HG03064 (cell line): ENCODE measurements around the gene C19orf25.

Experiments used
- ATAC-seq: cut with Tn5 transposase; IDR thresholded peaks from one replicate; pipeline ENCODE4 v1.9.1; 2021; ENCODE audit warnings: low read depth; ENCODE audit not compliant: unreplicated experiment

Gene C19orf25

DNA sequence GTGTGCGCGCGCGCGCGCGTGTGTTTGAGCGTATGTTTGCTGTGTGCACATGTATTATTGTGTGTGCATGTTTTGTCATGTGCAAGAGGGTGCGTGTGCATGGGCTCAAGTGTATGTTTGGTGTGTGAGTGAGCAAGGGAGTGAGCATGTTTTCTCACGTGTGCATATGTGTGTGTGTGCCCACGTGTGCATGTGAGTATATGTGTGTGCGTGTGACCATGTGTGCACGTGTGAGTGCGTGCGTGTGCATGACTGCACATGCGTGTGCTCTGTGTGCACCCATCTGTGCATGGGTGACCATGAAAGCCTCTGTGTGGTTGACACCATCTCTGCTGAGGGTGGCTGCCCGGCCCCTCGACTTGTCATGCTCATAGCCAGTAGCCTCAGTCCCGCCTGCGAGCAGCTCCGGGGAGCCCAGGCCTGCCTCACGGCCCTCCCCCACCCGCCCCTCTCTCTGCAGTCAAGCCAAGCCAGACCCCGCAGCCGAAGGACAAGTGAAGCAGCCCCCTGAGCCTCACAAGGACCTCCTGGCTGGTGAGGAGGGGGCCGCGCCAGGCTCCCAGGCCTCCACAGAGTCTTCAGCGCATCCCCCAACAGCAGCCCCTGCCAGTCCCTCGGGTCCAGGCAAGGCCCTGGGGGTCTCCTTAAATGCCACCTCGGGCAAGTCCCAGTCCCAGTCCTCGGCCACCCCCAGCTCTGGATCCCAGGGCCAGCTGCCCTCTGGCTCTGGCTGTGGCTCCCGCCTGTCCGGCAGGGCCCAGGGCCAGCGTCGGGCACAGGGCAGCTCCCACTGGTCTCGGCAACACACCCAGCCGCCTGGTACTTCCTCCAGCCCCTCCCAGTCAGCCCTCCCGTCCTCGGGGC lies 17.9 kb upstream of the C19orf25 start:
- ATAC-seq: no peak

GRCh38 chr19:1495799-1496713 lies 17.0 kb upstream of the C19orf25 start:
- ATAC-seq: no peak

DNA sequence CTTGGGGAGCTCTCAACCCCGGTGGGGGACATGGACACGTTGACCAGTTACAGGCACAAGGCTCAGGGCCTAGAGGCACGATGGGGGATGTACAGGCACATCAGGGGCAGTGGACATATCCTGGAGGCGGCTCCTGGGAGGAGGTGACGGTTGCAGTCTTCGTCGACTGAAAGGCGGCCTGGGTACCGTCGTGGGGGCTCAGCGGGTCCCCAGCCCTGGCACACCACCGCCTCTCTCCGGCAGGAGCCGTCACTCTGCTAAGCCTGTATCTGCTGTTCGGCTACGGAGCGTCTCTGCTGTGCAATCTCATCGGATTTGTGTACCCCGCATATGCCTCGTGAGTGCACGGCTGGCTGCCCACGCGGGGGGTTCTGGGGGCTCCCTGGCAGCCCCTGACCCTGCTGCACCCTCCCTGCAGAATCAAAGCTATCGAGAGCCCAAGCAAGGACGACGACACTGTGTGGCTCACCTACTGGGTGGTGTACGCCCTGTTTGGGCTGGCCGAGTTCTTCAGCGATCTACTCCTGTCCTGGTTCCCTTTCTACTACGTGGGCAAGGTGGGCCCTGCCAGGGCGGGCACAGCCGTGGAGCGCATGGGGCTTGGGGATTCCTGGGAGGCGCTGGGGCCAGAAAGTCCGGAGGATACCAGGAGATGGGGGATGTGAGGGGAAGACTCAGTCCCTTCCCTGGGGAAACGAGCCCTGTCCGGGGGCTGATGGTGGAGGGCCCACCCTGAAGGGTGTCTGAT lies 16.2 kb upstream of the C19orf25 start:
- no peak for ATAC-seq

- ATAC-seq: no peak
Measured at GRCh38 chr19:1494115-1494815, 15.2 kb upstream of the C19orf25 start.

DNA sequence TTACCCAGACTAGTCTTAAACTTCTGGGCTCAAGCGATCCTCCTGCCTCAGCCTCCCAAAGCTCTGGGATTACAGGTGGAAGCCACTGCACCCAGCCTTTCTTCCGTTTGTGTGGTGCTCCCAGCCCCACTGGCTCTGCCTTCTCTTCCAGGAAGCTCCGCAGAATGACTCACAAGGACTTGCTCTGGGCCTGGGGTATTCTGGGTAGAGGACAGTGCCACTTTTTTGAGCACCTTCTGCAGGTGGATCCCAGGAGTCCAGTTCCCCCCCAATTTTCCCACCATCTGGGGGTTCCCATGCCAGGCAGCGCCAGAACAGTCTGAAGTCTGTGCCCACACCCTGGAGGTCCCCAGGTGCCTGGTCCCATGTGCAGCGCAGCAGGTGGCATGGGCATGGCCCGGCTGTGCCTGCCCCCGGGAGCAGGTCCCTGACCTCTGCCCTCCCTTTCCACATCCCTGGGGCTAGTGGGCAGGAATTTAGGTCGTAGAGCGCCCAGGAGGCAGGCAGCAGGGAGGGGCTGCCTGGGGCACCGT lies 13.5 kb upstream of the C19orf25 start:
- no peak for ATAC-seq

DNA sequence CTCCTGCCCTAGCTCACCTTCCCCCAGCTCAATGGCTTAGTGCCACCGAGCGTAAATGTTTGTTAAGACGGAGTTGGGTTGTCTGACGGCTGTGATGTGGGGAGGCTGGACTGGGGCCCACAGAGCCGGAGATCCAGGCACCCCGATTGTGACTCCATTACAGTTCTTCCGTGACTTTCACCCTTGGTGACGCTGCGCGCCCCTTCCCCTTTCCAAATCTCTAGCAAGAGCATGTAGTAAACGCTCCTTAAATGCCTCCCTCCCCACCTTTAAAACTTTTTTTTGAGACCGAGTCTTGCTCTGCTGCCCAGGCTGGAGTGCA lies 12.8 kb upstream of the C19orf25 start:
- no peak for ATAC-seq

- ATAC-seq: peak; percentile 7
Measured at GRCh38 chr19:1491114-1491848, 12.3 kb upstream of the C19orf25 start, which contains the start of gene REEP6. TSS of gene REEP6 (plus strand) at chr19:1491181. CDS start at chr19:1491270, 89 bp downstream.

DNA sequence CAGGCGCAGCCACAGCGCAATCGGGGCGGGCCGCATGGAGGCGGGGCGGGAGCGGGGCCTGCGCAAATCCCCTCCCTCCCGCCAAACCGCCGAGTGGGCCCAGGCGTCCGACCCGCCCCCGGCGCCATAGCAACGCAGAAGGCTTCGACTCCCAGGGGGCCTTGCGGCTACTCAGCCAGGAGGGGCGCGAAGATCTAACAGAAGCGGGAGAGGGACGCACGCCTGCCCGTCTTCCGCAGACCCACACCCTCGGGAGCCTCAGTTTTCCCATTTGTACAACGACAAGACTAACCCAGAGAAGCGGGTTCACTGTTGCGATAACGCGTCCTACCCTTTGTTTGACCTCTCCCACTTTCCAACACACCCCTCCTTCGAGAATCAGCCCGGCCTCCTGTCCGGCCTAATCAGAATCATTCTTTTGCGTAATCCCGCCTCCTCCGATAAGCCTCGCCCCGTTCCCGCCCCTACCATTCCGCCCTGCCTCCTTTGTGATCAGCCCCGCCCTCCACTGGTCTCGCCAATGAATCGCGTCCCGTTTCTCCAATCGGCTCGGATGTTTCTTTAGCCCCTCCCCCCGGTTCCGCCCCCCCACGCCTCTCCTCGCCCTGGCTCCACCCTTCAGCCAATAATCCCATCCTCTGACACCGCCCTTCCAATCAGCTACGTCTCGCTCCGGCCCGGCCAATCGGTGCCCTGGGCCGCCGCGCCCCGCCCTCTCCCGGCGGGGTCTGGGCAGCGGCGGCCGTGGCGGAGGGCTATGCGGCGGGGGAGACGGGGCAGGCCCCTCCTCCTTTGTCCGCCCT lies 11.5 kb upstream of the C19orf25 start, which contains the start of gene PCSK4:
Gene PCSK4 (minus strand): TSS at position 40 of the 803 bp plus-strand sequence. CDS start 4 bp downstream, at position 36.
- ATAC-seq: peak; percentile 73

DNA sequence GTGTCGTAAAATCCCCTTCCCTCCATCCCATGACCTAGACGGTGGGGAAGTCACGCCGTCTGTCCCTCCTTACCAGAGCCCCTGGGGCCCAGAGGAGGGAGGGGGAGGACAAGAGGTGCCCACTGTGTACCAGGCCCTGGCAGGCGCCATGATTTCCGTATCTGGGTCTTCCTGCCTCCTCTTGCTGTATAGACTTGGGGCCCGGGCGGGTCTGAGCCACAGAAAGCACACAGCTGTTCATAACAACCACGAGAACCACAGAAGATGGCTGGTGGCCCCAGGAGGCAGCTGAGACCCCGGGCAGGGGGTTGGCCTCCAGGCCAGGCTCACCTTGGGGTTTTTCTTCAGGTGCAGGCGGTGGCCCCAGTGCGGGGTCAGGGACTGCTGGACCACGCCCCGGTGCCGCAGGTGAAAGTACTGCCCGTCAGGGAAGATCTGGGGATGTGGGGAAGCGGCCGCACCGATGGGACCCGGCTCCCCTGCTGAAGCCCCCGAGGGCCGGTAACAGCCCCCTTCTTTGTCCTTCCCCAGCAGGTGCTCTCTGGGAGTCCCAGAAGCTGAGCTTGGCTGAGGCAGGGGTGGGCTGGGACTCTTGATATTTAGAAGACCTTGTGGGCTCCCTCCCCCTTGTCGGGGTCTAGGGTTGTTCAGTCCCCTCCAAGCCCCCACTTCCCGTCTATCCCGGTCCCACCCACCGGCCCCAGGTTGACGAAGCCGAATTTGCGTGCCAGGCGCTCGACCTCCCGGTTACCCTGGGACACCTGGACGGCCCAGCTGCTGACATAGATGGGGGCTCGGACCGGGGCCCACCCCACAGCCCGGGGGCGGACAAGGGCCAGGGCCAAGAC lies 10.7 kb upstream of the C19orf25 start:
- ATAC-seq: no peak

GRCh38 chr19:1488282-1488601 lies 9.2 kb upstream of the C19orf25 start:
- ATAC-seq: no peak

- no peak for ATAC-seq
Measured at GRCh38 chr19:1487576-1488281, 8.7 kb upstream of the C19orf25 start.

- no peak for ATAC-seq
Measured at GRCh38 chr19:1486720-1487575, 7.9 kb upstream of the C19orf25 start.

GRCh38 chr19:1483979-1484428 lies 5.0 kb upstream of the C19orf25 start:
- no peak for ATAC-seq

- ATAC-seq: no peak
Measured at GRCh38 chr19:1483131-1483978, 4.3 kb upstream of the C19orf25 start.
